Measurements from ENCODE around the gene CAPZB.

Gene CAPZB

DNA sequence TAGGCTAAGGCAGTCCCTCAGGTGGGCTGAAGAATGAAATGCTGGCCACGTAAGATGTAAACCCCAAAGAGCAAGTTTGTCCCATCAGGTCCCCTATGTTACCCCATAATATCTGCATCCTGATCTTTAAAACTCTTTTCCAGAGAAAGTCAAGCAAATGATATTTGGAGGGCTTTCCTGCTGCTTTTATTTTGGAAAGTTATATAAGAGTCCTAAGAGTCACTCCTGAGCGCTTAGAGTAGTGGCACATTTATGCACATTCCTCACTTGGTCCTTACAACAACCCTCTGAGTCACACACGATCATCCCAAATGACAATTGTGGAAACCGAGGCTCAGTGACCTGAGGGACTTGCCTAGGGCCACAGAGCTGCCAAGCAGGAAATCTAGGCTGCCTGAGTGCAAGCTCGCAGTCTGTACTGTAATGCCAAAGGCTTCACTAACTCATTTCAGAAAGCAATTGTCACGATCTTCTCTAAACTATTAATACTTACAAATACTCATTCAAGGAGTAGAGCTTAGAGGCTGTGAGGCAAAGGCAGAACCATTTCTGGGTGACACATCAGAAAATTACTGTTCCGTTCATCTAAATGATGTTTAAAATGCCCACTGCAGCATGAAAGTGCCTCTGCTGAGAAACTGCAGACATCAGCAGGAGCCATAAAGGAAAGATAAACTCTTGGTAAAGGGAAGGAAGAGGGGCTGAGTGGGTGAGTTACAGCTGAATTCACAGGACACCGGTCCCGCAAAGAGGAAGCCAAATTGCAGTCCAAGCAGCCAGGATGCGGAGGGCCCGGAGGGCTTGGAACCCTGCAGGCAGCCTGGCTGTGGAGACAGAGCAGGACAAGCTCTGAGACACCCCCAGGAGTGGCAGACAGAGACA is 30.8 kb downstream of the CAPZB start:
- TF ChIP-seq, protein P1, sequence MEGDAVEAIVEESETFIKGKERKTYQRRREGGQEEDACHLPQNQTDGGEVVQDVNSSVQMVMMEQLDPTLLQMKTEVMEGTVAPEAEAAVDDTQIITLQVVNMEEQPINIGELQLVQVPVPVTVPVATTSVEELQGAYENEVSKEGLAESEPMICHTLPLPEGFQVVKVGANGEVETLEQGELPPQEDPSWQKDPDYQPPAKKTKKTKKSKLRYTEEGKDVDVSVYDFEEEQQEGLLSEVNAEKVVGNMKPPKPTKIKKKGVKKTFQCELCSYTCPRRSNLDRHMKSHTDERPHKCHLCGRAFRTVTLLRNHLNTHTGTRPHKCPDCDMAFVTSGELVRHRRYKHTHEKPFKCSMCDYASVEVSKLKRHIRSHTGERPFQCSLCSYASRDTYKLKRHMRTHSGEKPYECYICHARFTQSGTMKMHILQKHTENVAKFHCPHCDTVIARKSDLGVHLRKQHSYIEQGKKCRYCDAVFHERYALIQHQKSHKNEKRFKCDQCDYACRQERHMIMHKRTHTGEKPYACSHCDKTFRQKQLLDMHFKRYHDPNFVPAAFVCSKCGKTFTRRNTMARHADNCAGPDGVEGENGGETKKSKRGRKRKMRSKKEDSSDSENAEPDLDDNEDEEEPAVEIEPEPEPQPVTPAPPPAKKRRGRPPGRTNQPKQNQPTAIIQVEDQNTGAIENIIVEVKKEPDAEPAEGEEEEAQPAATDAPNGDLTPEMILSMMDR (IDR thresholded peaks at IDR 0.05; ENCODE audit: low read depth, low read length), result no peak
- Histone ChIP-seq H3K36me3 (no peaks in the 10 kb centered on the region), H3K4me3 (ENCODE audit: low read depth, low read length) (no peak overlapping the region), H3K27me3 (ENCODE audit: insufficient read depth, low read depth, severe bottlenecking) (no peaks in the 10 kb centered on the region), H3K27ac (no peak overlapping the region), H3K9me3 (ENCODE audit: severe bottlenecking) (no peaks in the 10 kb centered on the region)
- DNase-seq, result no peak

DNA sequence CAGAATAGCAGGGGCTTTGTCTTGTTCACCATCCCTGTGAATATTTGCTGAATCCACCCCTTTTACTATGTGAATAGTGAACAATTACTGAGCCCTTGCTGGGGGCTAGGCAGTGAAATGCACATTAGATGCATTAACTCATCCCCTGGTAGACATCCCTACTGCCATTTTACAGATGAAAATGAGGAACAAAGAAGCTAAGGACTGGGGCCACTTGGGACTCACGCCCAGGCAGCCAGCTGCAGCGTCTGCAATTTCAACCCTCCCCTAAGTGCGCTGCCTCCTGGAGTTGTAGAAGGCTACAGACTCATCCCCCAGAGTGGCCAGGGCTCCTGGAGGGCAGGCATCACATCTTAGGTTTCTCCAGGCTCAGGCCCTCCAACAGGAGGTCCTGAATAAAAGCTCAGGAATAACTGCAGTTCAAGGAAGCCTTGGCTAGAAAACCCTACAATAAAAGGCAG is 31.6 kb downstream of the CAPZB start:
- TF ChIP-seq, protein P1 (IDR thresholded peaks at IDR 0.05; ENCODE audit: low read depth, low read length), result no peak
- Histone ChIP-seq H3K27ac (no peak overlapping the region), H3K36me3 (peaks cover 3% of the 10 kb centered on the region; the same call in 1 of the 2 replicates), H3K27me3 (ENCODE audit: insufficient read depth, low read depth, severe bottlenecking) (no peaks in the 10 kb centered on the region), H3K4me3 (ENCODE audit: low read depth, low read length) (no peak overlapping the region), H3K9me3 (ENCODE audit: severe bottlenecking) (no peaks in the 10 kb centered on the region)
- no peak for DNase-seq

DNA sequence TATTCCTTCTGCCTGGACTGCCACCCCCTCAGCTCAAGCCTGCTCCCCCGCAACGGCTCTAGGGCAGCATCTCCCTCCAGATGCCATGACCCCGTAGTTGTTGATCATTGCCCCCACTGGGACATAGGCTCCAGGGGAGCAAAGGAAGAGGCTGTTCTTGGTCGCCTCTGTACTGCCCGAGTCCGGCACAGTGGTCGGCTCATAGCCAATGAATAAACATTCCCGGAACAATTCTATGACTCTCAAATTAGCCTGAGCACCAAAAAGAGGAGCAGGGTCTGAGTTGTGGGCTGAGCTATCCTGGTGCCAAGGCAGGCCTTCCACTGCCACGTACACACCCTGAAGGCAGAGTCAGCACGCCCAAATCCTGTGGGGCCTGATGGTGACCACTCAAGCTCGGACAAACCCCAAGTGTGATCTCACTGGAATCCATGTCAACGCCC is 33.1 kb downstream of the CAPZB start:
- no peak overlapping the region for H3K4me3 ChIP-seq (ENCODE audit: low read depth, low read length)
- no peak for DNase-seq
- TF ChIP-seq, protein P1 (IDR thresholded peaks at IDR 0.05; ENCODE audit: low read depth, low read length), result no peak
- no peaks in the 10 kb centered on the region for H3K9me3 ChIP-seq (ENCODE audit: severe bottlenecking)
- H3K27me3 ChIP-seq (ENCODE audit: insufficient read depth, low read depth, severe bottlenecking), result no peaks in the 10 kb centered on the region
- peaks cover 3% of the 10 kb centered on the region; the same call in 1 of the 2 replicates for H3K36me3 ChIP-seq
- no peak overlapping the region for H3K27ac ChIP-seq

DNA sequence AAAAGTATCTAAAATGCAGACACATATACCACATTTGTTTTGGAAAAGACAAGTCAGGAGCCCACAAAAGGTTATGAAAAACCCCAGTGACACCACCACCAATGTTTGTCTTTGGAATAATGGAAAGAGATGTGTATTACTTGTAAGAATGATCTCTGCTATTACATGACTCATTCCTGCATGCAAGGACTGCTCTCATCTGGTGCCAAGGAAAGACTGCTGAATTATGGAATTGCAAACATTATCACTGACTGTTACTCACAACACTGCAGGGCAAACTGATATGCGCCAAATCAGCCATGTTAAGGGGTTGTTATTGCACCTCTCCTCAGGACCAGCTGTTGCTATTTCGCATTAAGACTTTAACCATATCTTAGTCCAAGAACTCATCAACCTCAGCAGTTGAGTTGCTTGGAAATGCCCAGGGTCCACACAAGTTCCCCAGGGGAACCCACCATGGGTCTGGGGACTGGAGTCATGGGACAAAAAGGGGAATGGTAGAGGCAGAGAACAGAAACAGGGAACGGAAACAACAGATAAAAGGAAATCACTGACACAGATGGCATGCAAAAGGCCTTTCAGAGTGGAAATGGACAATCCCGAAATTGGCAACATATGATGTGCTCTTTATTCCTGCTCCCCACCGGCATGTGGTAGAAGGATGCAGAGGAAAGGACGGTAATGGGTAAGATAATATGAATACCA is 34.4 kb downstream of the CAPZB start:
- no peak overlapping the region for H3K27ac ChIP-seq
- no peak for DNase-seq
- no peaks in the 10 kb centered on the region for H3K27me3 ChIP-seq (ENCODE audit: insufficient read depth, low read depth, severe bottlenecking)
- TF ChIP-seq, protein P1 (IDR thresholded peaks at IDR 0.05; ENCODE audit: low read depth, low read length), result no peak
- peaks cover 3% of the 10 kb centered on the region; the same call in 1 of the 2 replicates for H3K36me3 ChIP-seq
- H3K9me3 ChIP-seq (ENCODE audit: severe bottlenecking), result no peaks in the 10 kb centered on the region
- no peak overlapping the region for H3K4me3 ChIP-seq (ENCODE audit: low read depth, low read length)

DNA sequence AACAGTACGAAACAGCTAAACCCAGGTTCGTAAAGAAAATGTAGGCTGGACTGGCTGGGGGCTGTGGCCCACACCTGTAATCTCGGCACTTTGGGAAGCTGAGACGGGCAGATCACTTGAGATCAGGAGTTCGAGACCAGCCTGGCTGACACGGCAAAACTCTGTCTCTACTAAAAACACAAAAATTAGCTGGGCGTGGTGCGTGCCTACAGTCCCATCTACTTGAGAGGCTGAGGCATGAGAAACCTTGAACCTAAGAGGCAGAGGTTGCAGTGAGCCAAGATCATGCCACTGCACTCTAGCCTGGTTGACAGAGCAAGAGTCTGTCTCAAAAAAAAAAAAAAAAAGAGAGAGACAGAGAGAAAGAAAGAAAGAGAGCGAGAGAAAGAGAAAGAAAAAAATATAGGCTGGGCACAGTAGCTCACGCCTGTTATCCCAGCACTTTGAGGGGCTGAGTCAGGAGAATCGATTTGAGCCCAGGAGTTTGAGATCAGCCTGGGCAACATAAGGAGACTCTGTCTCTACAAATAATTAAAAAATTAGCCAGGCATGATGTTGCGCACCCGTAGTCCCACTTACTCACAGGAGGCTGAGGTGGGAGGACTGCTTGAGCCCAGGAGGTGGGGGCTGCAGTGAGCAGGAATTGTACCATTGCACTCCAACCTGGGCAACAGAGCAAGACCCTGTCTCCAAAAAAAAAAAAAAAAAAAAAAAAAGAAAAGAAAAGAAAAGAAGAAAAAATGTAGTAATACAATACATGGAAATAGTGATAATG is 35.7 kb downstream of the CAPZB start:
- DNase-seq, result no peak
- Histone ChIP-seq H3K9me3 (ENCODE audit: severe bottlenecking) (no peaks in the 10 kb centered on the region), H3K36me3 (peaks cover 3% of the 10 kb centered on the region; the same call in 1 of the 2 replicates), H3K4me3 (ENCODE audit: low read depth, low read length) (no peak overlapping the region), H3K27me3 (ENCODE audit: insufficient read depth, low read depth, severe bottlenecking) (no peaks in the 10 kb centered on the region), H3K27ac (no peak overlapping the region)
- TF ChIP-seq, protein P1 (IDR thresholded peaks at IDR 0.05; ENCODE audit: low read depth, low read length), result no peak

Data from WERI-Rb-1 (cell line).